HCT116 (cell line): Measurements from ENCODE around the gene TREML1. TPM values are rescaled to one million over a fixed set of nuclear protein-coding genes. Genes with fewer than 3 reads are reported as not detected.

Source experiments
- ATAC-seq: fragments of 200-7000 bp; cut with Tn5 transposase; 2 replicates; pipeline ENCODE4 v1.9.1; 2020; ENCODE audit warnings: mild to moderate bottlenecking, moderate library complexity
- BruUV-seq: library from RNA; stranded (reverse); fragments of 400-500 nt; replicated peaks from 2 replicates; lab custom pipeline; 2021; lab: Mats Ljungman, UMichigan
- CTCF ChIA-PET: fragments of 300-600 bp; sonication (Branson Sonifier 250); formaldehyde crosslinking; loops from one replicate; lab custom pipeline; 2021; ENCODE audit warnings: antibody characterized with exemption; lab: Charles Lee
- POLR2A ChIA-PET: fragments of 300-600, 350-600 bp; sonication (Branson Sonifier 250); formaldehyde crosslinking; loops from one replicate; lab custom pipeline; 2021; ENCODE audit warnings: antibody characterized with exemption; lab: Charles Lee
- RAD21 ChIA-PET, 2 experiments: fragments of 300-600 bp; sonication (Branson Sonifier 250); formaldehyde crosslinking; loops; one replicate each; lab custom pipeline; 2023; ENCODE audit warnings: low total read pairs in 2 of 2; ENCODE audit not compliant: uncharacterized antibody in 2 of 2, unreplicated experiment in 2 of 2, low non-redundant PET in 1 of 2; lab: Charles Lee
- DNase-seq: peaks from one replicate; pipeline ENCODE4 v3.0.0-alpha.2; 2010; ENCODE audit warnings: low read depth, low spot score
- H2AFZ ChIP-seq: fragments of 200-600 bp; shearing (Covaris generic), sonication (generic); 2 replicates; pipeline ENCODE4 v1.6.1; 2017; ENCODE audit warnings: low read depth, mixed run types, mixed read lengths, antibody characterized with exemption, low read length; ENCODE audit not compliant: poor library complexity, severe bottlenecking
- H3K27ac ChIP-seq: 2 replicates; pipeline ENCODE4 v1.5.1; 2012; ENCODE audit warnings: low read depth, low read length
- H3K27me3 ChIP-seq: fragments of 200-600 bp; sonication (generic); 2 replicates; pipeline ENCODE4 v1.6.1; 2016; ENCODE audit warnings: mixed run types, low read length, mixed read lengths; ENCODE audit not compliant: insufficient read depth
- H3K36me3 ChIP-seq, 2 experiments: fragments of 200-500 bp in 1 of 2; fragments of 200-600 bp in 1 of 2; sonication (Bioruptor generic) in 1 of 2; sonication (generic) in 1 of 2; 2 replicates each; pipeline versions ENCODE4 v1.5.1 to v1.6.1; 2014 to 2016; ENCODE audit warnings: low read length in 2 of 2, inconsistent platforms in 1 of 2, mixed read lengths in 1 of 2, mixed run types in 1 of 2; ENCODE audit not compliant: insufficient read depth in 2 of 2, control insufficient read depth in 1 of 2
- H3K4me1 ChIP-seq, 2 experiments: fragments of 200-600 bp in 1 of 2; sonication (generic) in 1 of 2; 2 replicates each; pipeline versions ENCODE4 v1.5.1 to v1.6.1; 2012 to 2017; ENCODE audit warnings: low read length in 2 of 2, inconsistent platforms in 1 of 2, mild to moderate bottlenecking in 1 of 2, mixed read lengths in 1 of 2, mixed run types in 1 of 2, moderate library complexity in 1 of 2; ENCODE audit not compliant: insufficient read depth in 2 of 2, control insufficient read depth in 1 of 2
- H3K4me2 ChIP-seq: fragments of 200-600 bp; sonication (generic); 2 replicates; pipeline ENCODE4 v1.6.1; 2017; ENCODE audit warnings: mixed run types, low read length, mixed read lengths
- H3K4me3 ChIP-seq, 2 experiments: fragments of 200-600 bp in 1 of 2; sonication (generic) in 1 of 2; replicated peaks in 1 of 2; 2 replicates each; pipeline ENCODE4 v1.5.1; 2011 to 2016; ENCODE audit warnings: low read length in 2 of 2, control low read depth in 1 of 2, low read depth in 1 of 2, mild to moderate bottlenecking in 1 of 2, mixed read lengths in 1 of 2, mixed run types in 1 of 2
- H3K79me2 ChIP-seq: fragments of 200-600 bp; sonication (generic); 2 replicates; pipeline ENCODE4 v1.6.1; 2017; ENCODE audit warnings: mild to moderate bottlenecking, mixed run types, low read length, moderate library complexity, mixed read lengths; ENCODE audit not compliant: insufficient read depth
- H3K9ac ChIP-seq: fragments of 200-600 bp; sonication (generic); 2 replicates; pipeline ENCODE4 v1.6.1; 2016; ENCODE audit warnings: low read length, mixed read lengths
- H3K9me2 ChIP-seq: fragments of 200-600 bp; sonication (generic), shearing (Covaris generic); 2 replicates; pipeline ENCODE4 v1.6.1; 2017; ENCODE audit warnings: mixed run types, mild to moderate bottlenecking, moderate library complexity; ENCODE audit not compliant: insufficient read depth
- H3K9me3 ChIP-seq, 2 experiments: fragments of 200-500 bp in 1 of 2; fragments of 200-600 bp in 1 of 2; sonication (Bioruptor generic) in 1 of 2; sonication (generic) in 1 of 2; 2 replicates each; pipeline ENCODE4 v1.6.1; 2014 to 2017; ENCODE audit warnings: low read length in 2 of 2, mixed read lengths in 2 of 2, inconsistent platforms in 1 of 2, low read depth in 1 of 2, mild to moderate bottlenecking in 1 of 2, mixed run types in 1 of 2, moderate library complexity in 1 of 2; ENCODE audit not compliant: control insufficient read depth in 1 of 2, insufficient read depth in 1 of 2
- H4K20me1 ChIP-seq: fragments of 200-600 bp; sonication (generic), shearing (Covaris generic); 2 replicates; pipeline ENCODE4 v1.6.1; 2017; ENCODE audit warnings: mixed run types, mild to moderate bottlenecking, moderate library complexity; ENCODE audit not compliant: insufficient read depth
- ATF3 ChIP-seq: IDR thresholded peaks from 2 replicates; pipeline ENCODE4 v1.6.1; 2012
- CBX3 ChIP-seq: IDR thresholded peaks from 2 replicates; pipeline ENCODE4 v1.6.1; 2012; ENCODE audit warnings: low read depth
- CEBPB ChIP-seq: IDR thresholded peaks from 2 replicates; pipeline ENCODE4 v1.6.1; 2012; ENCODE audit warnings: low read depth
- CTCF ChIP-seq, 3 experiments: fragments of 200-600 bp in 1 of 3; sonication (generic) in 1 of 3; IDR thresholded peaks in 2 of 3; conservative IDR thresholded peaks in 1 of 3; 2 replicates each; pipeline ENCODE4 v1.5.1; 2012 to 2017; ENCODE audit warnings: low read depth in 2 of 3, low read length in 2 of 3, antibody characterized with exemption in 1 of 3, borderline replicate concordance in 1 of 3, control low read depth in 1 of 3, mild to moderate bottlenecking in 1 of 3, mixed read lengths in 1 of 3, mixed run types in 1 of 3, moderate library complexity in 1 of 3; ENCODE audit not compliant: insufficient read depth in 1 of 3
- ELF1 ChIP-seq: IDR thresholded peaks from 2 replicates; pipeline ENCODE4 v1.6.1; 2012; ENCODE audit warnings: low read depth, borderline replicate concordance
- JUND ChIP-seq: IDR thresholded peaks from 2 replicates; pipeline ENCODE4 v1.6.1; 2012
- MAX ChIP-seq: IDR thresholded peaks from 2 replicates; pipeline ENCODE4 v1.6.1; 2012
- SIN3A ChIP-seq: IDR thresholded peaks from 2 replicates; pipeline ENCODE4 v1.6.1; 2012; ENCODE audit warnings: low read depth
- SP1 ChIP-seq: IDR thresholded peaks from 2 replicates; pipeline ENCODE4 v1.6.1; 2012; ENCODE audit warnings: low read depth
- YY1 ChIP-seq: IDR thresholded peaks from 2 replicates; pipeline ENCODE4 v1.6.1; 2011; ENCODE audit warnings: low read length, low read depth, moderate library complexity, mild to moderate bottlenecking; ENCODE audit not compliant: insufficient replicate concordance; ENCODE audit errors: extremely low read depth
- ZBTB33 ChIP-seq: IDR thresholded peaks from 2 replicates; pipeline ENCODE4 v1.6.1; 2011; ENCODE audit warnings: mild to moderate bottlenecking, low read length, moderate library complexity; ENCODE audit not compliant: insufficient replicate concordance; ENCODE audit errors: extremely low read depth
- intact Hi-C: fragments of 100-400 bp; cut with micrococcal nuclease; formaldehyde crosslinking; loops from 2 replicates; pipeline ENCODE4 v1.10.0; 2022
- total RNA-seq: library from RNA; stranded (reverse); gene quantifications from one replicate; pipeline ENCODE4 v1.2.1, GENCODE V29; 2021; ENCODE audit not compliant: unreplicated experiment

The TREML1 gene
- total RNA-seq, 1 experiment from 2014 or later, result not detected

- Histone ChIP-seq H3K4me1 (no peaks in the 10 kb centered on the region), H2AFZ (no peak overlapping the region), H3K9me3 (no peaks in the 10 kb centered on the region), H4K20me1 (no peaks in the 10 kb centered on the region), H3K36me3 (no peaks in the 10 kb centered on the region), H3K79me2 (no peaks in the 10 kb centered on the region), H3K9ac (no peak overlapping the region), H3K4me3 (no peak overlapping the region), H3K27me3 (peaks cover 44% of the 10 kb centered on the region), H3K4me2 (no peak overlapping the region), H3K9me2 (no peaks in the 10 kb centered on the region), H3K27ac (no peak overlapping the region)
- intact Hi-C loops, result no loop called here
- TF ChIP-seq SIN3A, result no peak
- TF ChIP-seq SP1, result no peak
- no peak for TF ChIP-seq ELF1
- no peak for TF ChIP-seq YY1
- DNase-seq (no peak), ATAC-seq (no peak)
- POLR2A ChIA-PET, result no interaction called here
- CTCF ChIA-PET, result no interaction called here
- RAD21 ChIA-PET, result no interaction called here
- no TSS peak for BruUV-seq
These were observed 7.9 kb upstream of the TREML1 start for GRCh38 chr6:41161851-41162552.

GRCh38 chr6:41161380-41161779, 7.2 kb upstream of the TREML1 start:
- intact Hi-C loops, result no loop called here
- RAD21 ChIA-PET, result no interaction called here
- Histone ChIP-seq H3K9me2 (no peaks in the 10 kb centered on the region), H3K27ac (no peak overlapping the region), H3K4me3 (no peak overlapping the region), H4K20me1 (no peaks in the 10 kb centered on the region), H3K79me2 (no peaks in the 10 kb centered on the region), H2AFZ (no peak overlapping the region), H3K36me3 (no peaks in the 10 kb centered on the region), H3K4me1 (no peaks in the 10 kb centered on the region), H3K27me3 (peaks cover 38% of the 10 kb centered on the region), H3K9me3 (no peaks in the 10 kb centered on the region), H3K4me2 (no peak overlapping the region), H3K9ac (no peak overlapping the region)
- BruUV-seq, result no TSS peak
- no peak for ATAC-seq
- TF ChIP-seq CBX3, result no peak
- TF ChIP-seq SIN3A, result no peak
- no peak for TF ChIP-seq CTCF (IDR thresholded peaks at IDR 0.05 in 2 of 3, conservative IDR thresholded peaks at IDR 0.05 in 1 of 3; ENCODE audit: borderline replicate concordance in 1 of 3, insufficient read depth in 1 of 3, low read depth in 2 of 3, low read length in 2 of 3)
- TF ChIP-seq ATF3, result no peak
- no peak for TF ChIP-seq CEBPB
- TF ChIP-seq JUND, result no peak
- no peak for TF ChIP-seq ZBTB33
- no peak for TF ChIP-seq MAX
- CTCF ChIA-PET, result no interaction called here
- DNase-seq, result no peak
- POLR2A ChIA-PET, result no interaction called here
